Measurements from ENCODE around the gene MRPL24.
A peak's percentile ranks its signal among the peaks of the same experiment; 100 is the strongest.

MRPL24 gene

GRCh38 chr1:156747742-156748669, 7.1 kb upstream of the MRPL24 start:
- TF ChIP-seq CTCF (IDR thresholded peaks at IDR 0.05; ENCODE audit: insufficient read depth, low read depth, low read length, missing control alignments): no peak
- DNase-seq (ENCODE audit: low read depth): peak; percentile 36
- peak overlapping the region; percentile 84 for H3K4me3 ChIP-seq (ENCODE audit: low read length)

- TF ChIP-seq CTCF (IDR thresholded peaks at IDR 0.05; ENCODE audit: insufficient read depth, low read depth, low read length, missing control alignments): peak; percentile 13
- peak; percentile 84 for DNase-seq (ENCODE audit: low read depth)
- peak overlapping the region; percentile 84 for H3K4me3 ChIP-seq (ENCODE audit: low read length)
Observed at GRCh38 chr1:156746728-156747631, 6.1 kb upstream of the MRPL24 start.

GRCh38 chr1:156746406-156746727, 5.5 kb upstream of the MRPL24 start:
- peak overlapping the region; percentile 84 for H3K4me3 ChIP-seq (ENCODE audit: low read length)
- no peak for TF ChIP-seq CTCF (IDR thresholded peaks at IDR 0.05; ENCODE audit: insufficient read depth, low read depth, low read length, missing control alignments)
- no peak for DNase-seq (ENCODE audit: low read depth)

GRCh38 chr1:156745881-156746280, 5.0 kb upstream of the MRPL24 start:
- TF ChIP-seq CTCF (IDR thresholded peaks at IDR 0.05; ENCODE audit: insufficient read depth, low read depth, low read length, missing control alignments): no peak
- H3K4me3 ChIP-seq (ENCODE audit: low read length): peak overlapping the region; percentile 84
- no peak for DNase-seq (ENCODE audit: low read depth)

- no peak for TF ChIP-seq CTCF (IDR thresholded peaks at IDR 0.05; ENCODE audit: insufficient read depth, low read depth, low read length, missing control alignments)
- no peak for DNase-seq (ENCODE audit: low read depth)
- H3K4me3 ChIP-seq (ENCODE audit: low read length): no peak overlapping the region
Observed at GRCh38 chr1:156744786-156745419, 4.0 kb upstream of the MRPL24 start.

- no peak overlapping the region for H3K4me3 ChIP-seq (ENCODE audit: low read length)
- no peak for DNase-seq (ENCODE audit: low read depth)
- no peak for TF ChIP-seq CTCF (IDR thresholded peaks at IDR 0.05; ENCODE audit: insufficient read depth, low read depth, low read length, missing control alignments)
Observed at GRCh38 chr1:156744344-156744743, 3.5 kb upstream of the MRPL24 start.
